OCI-LY3 (cell line): ENCODE data around the gene SPATA2.

Experiments
- EZH2phosphoT487 ChIP-seq: fragments of 200-600 bp; shearing (Covaris generic); IDR thresholded peaks from 2 replicates; pipeline ENCODE4 v1.6.1; 2018; ENCODE audit warnings: antibody characterized with exemption, mixed run types, low read depth
- TF ChIP-seq, protein P1 (sequence below): fragments of 200-600, 300-600 bp; sonication (generic); IDR thresholded peaks from 2 replicates; pipeline ENCODE4 v1.5.1; 2014; ENCODE audit warnings: antibody characterized with exemption, low read length, low read depth

- TF ChIP-seq EZH2phosphoT487 = no peak
- TF ChIP-seq, protein P1, sequence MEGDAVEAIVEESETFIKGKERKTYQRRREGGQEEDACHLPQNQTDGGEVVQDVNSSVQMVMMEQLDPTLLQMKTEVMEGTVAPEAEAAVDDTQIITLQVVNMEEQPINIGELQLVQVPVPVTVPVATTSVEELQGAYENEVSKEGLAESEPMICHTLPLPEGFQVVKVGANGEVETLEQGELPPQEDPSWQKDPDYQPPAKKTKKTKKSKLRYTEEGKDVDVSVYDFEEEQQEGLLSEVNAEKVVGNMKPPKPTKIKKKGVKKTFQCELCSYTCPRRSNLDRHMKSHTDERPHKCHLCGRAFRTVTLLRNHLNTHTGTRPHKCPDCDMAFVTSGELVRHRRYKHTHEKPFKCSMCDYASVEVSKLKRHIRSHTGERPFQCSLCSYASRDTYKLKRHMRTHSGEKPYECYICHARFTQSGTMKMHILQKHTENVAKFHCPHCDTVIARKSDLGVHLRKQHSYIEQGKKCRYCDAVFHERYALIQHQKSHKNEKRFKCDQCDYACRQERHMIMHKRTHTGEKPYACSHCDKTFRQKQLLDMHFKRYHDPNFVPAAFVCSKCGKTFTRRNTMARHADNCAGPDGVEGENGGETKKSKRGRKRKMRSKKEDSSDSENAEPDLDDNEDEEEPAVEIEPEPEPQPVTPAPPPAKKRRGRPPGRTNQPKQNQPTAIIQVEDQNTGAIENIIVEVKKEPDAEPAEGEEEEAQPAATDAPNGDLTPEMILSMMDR = no peak
Measured at GRCh38 chr20:49877386-49877921, 37.9 kb downstream of the SPATA2 start.
